SH-SY5Y (cell line): Measurements from ENCODE around the gene ITFG1.

Source experiments
- GATA2 ChIP-seq: IDR thresholded peaks from 2 replicates; pipeline ENCODE4 v1.6.1; 2011; ENCODE audit warnings: mild to moderate bottlenecking, low read depth, low read length
- GATA3 ChIP-seq: IDR thresholded peaks from 2 replicates; pipeline ENCODE4 v1.6.1; 2011; ENCODE audit warnings: low read depth, mild to moderate bottlenecking, low read length, moderate library complexity

DNA sequence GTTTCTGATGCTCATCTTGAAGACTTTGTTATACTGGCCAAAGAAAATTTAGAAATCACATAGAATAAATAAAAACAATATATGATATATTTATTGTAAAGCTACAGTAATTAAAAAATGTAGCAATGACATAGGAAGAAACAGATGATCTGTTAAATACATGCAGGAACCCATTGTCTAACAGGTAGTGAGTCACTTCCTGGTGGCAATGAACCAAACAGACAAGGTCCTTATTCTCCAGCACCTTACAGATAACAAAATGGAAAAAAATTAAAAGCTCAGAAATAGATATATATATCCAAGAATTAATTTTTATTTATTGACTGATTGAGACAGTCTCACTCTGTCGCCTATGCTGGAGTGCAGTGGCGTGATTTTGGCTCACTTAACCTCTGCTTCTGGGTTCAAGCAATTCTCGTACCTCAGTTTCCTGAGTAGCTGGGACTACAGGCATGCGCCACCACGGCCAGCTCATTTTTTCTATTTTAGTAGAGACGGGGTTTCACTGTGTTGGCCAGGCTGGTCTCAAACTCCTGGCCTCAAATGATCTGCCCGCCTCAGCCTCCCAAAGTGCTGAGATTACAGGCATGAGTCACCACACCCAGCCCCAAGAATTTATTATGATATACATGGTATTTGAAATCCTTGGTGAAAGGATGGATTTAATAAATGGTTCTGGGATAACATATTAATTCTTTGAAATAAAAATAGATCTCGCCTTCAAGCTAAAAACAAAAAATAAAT, 324.6 kb downstream of the ITFG1 start:
- TF ChIP-seq GATA2 = no peak
- no peak for TF ChIP-seq GATA3
